ENCODE results near the gene FSTL4. TPM values are rescaled to one million over a fixed set of nuclear protein-coding genes. Genes with fewer than 3 reads are reported as not detected.

The FSTL4 gene
- total RNA-seq, 1 donor from 2014 or later = not detected

- peak; percentile 73 for DNase-seq (ENCODE audit: low spot score)
Observed at GRCh38 chr5:133370036-133370831, 242.1 kb downstream of the FSTL4 start.

- DNase-seq (ENCODE audit: low spot score) = peak; percentile 55
Observed at GRCh38 chr5:133368916-133369783, 243.2 kb downstream of the FSTL4 start.

- peak; percentile 77 for DNase-seq (ENCODE audit: low spot score)
Observed at GRCh38 chr5:133367984-133368383, 244.4 kb downstream of the FSTL4 start.

GRCh38 chr5:133367071-133367786, 245.1 kb downstream of the FSTL4 start:
- DNase-seq (ENCODE audit: low spot score) = peak; percentile 24

GRCh38 chr5:133366438-133366837, 245.9 kb downstream of the FSTL4 start:
- peak; percentile 12 for DNase-seq (ENCODE audit: low spot score)

GRCh38 chr5:133365738-133366137, 246.6 kb downstream of the FSTL4 start:
- DNase-seq (ENCODE audit: low spot score) = peak; percentile 51

GRCh38 chr5:133364936-133365707, 247.2 kb downstream of the FSTL4 start:
- no peak for DNase-seq (ENCODE audit: low spot score)

- peak; percentile 59 for DNase-seq (ENCODE audit: low spot score)
Observed at GRCh38 chr5:133363807-133364587, 248.3 kb downstream of the FSTL4 start.

- DNase-seq (ENCODE audit: low spot score) = peak; percentile 45
Observed at GRCh38 chr5:133362438-133362837, 249.9 kb downstream of the FSTL4 start.

GRCh38 chr5:133361922-133362321, 250.4 kb downstream of the FSTL4 start:
- DNase-seq (ENCODE audit: low spot score) = no peak

- DNase-seq (ENCODE audit: low spot score) = peak; percentile 24
Observed at GRCh38 chr5:133360693-133361472, 251.5 kb downstream of the FSTL4 start.

- peak; percentile 69 for DNase-seq (ENCODE audit: low spot score)
Observed at GRCh38 chr5:133359861-133360260, 252.5 kb downstream of the FSTL4 start.

- peak; percentile 81 for DNase-seq (ENCODE audit: low spot score)
Observed at GRCh38 chr5:133358271-133358670, 254.1 kb downstream of the FSTL4 start.

- peak; percentile 39 for DNase-seq (ENCODE audit: low spot score)
Observed at GRCh38 chr5:133357758-133358157, 254.6 kb downstream of the FSTL4 start.

- DNase-seq (ENCODE audit: low spot score) = no peak
Observed at GRCh38 chr5:133356984-133357421, 255.3 kb downstream of the FSTL4 start.

- no peak for DNase-seq (ENCODE audit: low spot score)
Observed at GRCh38 chr5:133356396-133356983, 255.9 kb downstream of the FSTL4 start.

GRCh38 chr5:133354323-133355185, 257.8 kb downstream of the FSTL4 start:
- no peak for DNase-seq (ENCODE audit: low spot score)

- DNase-seq (ENCODE audit: low spot score) = peak; percentile 60
Observed at GRCh38 chr5:133353741-133354140, 258.6 kb downstream of the FSTL4 start.
